Gastroesophageal sphincter (tissue), 4 donors: ENCODE results near the gene OR8G1. TPM values are rescaled to one million over a fixed set of nuclear protein-coding genes. Genes with fewer than 3 reads are reported as not detected.

Source experiments
- ATAC-seq: fragments of 150-250 bp; one replicate; pipeline ENCODE4 v1.9.1; 2016; ENCODE audit warnings: mild to moderate bottlenecking, moderate library complexity
- H3K27ac ChIP-seq, 4 donors: fragments of 200-600 bp; sonication (generic) in 3 of 4; 1 replicate in 3 of 4; 2 replicates in 1 of 4; pipeline ENCODE4 v1.5.1; 2016 to 2019
- H3K27me3 ChIP-seq: fragments of 200-600 bp; sonication (generic); one replicate; pipeline ENCODE4 v1.5.1; 2019
- H3K36me3 ChIP-seq, 2 donors: fragments of 200-600 bp; sonication (generic); one replicate each; pipeline ENCODE4 v1.5.1; 2019; ENCODE audit warnings: control low read depth in 1 of 2
- H3K4me1 ChIP-seq, 3 donors: fragments of 200-600 bp; sonication (generic); 1 replicate in 2 of 3; 2 replicates in 1 of 3; pipeline ENCODE4 v1.5.1; 2016 to 2019; ENCODE audit warnings: control low read depth in 2 of 3
- H3K4me3 ChIP-seq, 2 donors: fragments of 200-600 bp; sonication (generic); one replicate each; pipeline ENCODE4 v1.5.1; 2019; ENCODE audit warnings: mild to moderate bottlenecking in 1 of 2, moderate library complexity in 1 of 2
- H3K9me3 ChIP-seq, 3 donors: fragments of 200-600 bp; sonication (generic); one replicate each; pipeline ENCODE4 v1.5.1; 2017 to 2019; ENCODE audit warnings: control low read depth in 2 of 3
- CTCF ChIP-seq, 4 experiments: fragments of 200-600 bp in 2 of 4; fragments of 450-650 bp in 2 of 4; sonication (generic) in 1 of 4; IDR thresholded peaks; one replicate each; pipeline ENCODE4 v1.5.1; 2017 to 2019; ENCODE audit warnings: antibody characterized with exemption in 4 of 4, mild to moderate bottlenecking in 2 of 4, moderate library complexity in 2 of 4
- EP300 ChIP-seq: sonication (generic); formaldehyde crosslinking; IDR thresholded peaks from one replicate; pipeline ENCODE4 v1.6.1; 2017; ENCODE audit warnings: antibody characterized with exemption, mild to moderate bottlenecking
- POLR2A ChIP-seq, 2 donors: fragments of 450-650 bp; IDR thresholded peaks; one replicate each; pipeline ENCODE4 v1.6.1; 2017; ENCODE audit warnings: antibody characterized with exemption in 2 of 2, mild to moderate bottlenecking in 2 of 2, moderate library complexity in 1 of 2
- POLR2AphosphoS5 ChIP-seq: sonication (generic); formaldehyde crosslinking; IDR thresholded peaks from one replicate; pipeline ENCODE4 v1.6.1; 2017; ENCODE audit warnings: antibody characterized with exemption
- WGBS, 2 donors: methylation state at CpG; one replicate each; pipeline ENCODE4 v1.1.5; 2018; ENCODE audit warnings: low coverage in 1 of 2; 5-methylcytosine and 5-hydroxymethylcytosine counted together
- total RNA-seq, 4 donors: library from RNA; depleted of rRNA; stranded (reverse); fragments of >200 nt; gene quantifications; one replicate each; pipeline ENCODE4 v1.1.0, GENCODE V29; 2016

Gene OR8G1
- total RNA-seq, 4 donors from 2014 or later: not detected

- H3K27ac ChIP-seq: no peak overlapping the region
- H3K4me3 ChIP-seq: no peak overlapping the region
- 63 to 90% methylated on average over 2 to 3 of the region's 5 CpGs for WGBS, 2 donors
- ATAC-seq: no peak
- no peaks in the 10 kb centered on the region for H3K4me1 ChIP-seq
- no peaks in the 10 kb centered on the region for H3K36me3 ChIP-seq
- no peak for TF ChIP-seq EP300
- H3K9me3 ChIP-seq: no peaks in the 10 kb centered on the region
- H3K27me3 ChIP-seq: no peaks in the 10 kb centered on the region
Measured at GRCh38 chr11:124204008-124204407, 36.9 kb upstream of the OR8G1 start.

- H3K27ac ChIP-seq: no peak overlapping the region
- TF ChIP-seq POLR2A (IDR thresholded peaks at IDR 0.05) (no peak), CTCF (IDR thresholded peaks at IDR 0.05) (no peak), POLR2AphosphoS5 (no peak), EP300 (no peak)
- H3K4me1 ChIP-seq: no peaks in the 10 kb centered on the region
- peaks cover 11% of the 10 kb centered on the region for H3K27me3 ChIP-seq
- WGBS, 2 donors: 74 to 81% methylated on average over 4 to 6 of the region's 6 CpGs
- H3K9me3 ChIP-seq: no peaks in the 10 kb centered on the region
- ATAC-seq: no peak
- H3K36me3 ChIP-seq: no peaks in the 10 kb centered on the region
- H3K4me3 ChIP-seq: no peak overlapping the region
Measured at GRCh38 chr11:124207102-124207792, 33.6 kb upstream of the OR8G1 start.

GRCh38 chr11:124209824-124210357, 31.0 kb upstream of the OR8G1 start:
- Histone ChIP-seq H3K36me3 (no peaks in the 10 kb centered on the region), H3K9me3 (no peaks in the 10 kb centered on the region), H3K27ac (no peak overlapping the region), H3K27me3 (peaks cover 11% of the 10 kb centered on the region), H3K4me3 (no peak overlapping the region), H3K4me1 (no peaks in the 10 kb centered on the region)
- WGBS, 2 donors: 100% methylated on average over 1 of the region's 6 CpGs; no CpG with 5 or more reads in 1 of the 2 donors
- ATAC-seq: no peak
- TF ChIP-seq EP300 (no peak), CTCF (IDR thresholded peaks at IDR 0.05) (no peak), POLR2AphosphoS5 (no peak), POLR2A (IDR thresholded peaks at IDR 0.05) (no peak)

- no CpG with 5 or more reads among the region's 5 CpGs for WGBS, 2 donors
- Histone ChIP-seq H3K27ac (no peak overlapping the region), H3K36me3 (no peaks in the 10 kb centered on the region), H3K9me3 (no peaks in the 10 kb centered on the region), H3K4me3 (no peak overlapping the region), H3K4me1 (no peaks in the 10 kb centered on the region), H3K27me3 (peaks cover 11% of the 10 kb centered on the region)
- no peak for ATAC-seq
- no peak for TF ChIP-seq POLR2AphosphoS5
- no peak for TF ChIP-seq EP300
- TF ChIP-seq POLR2A (IDR thresholded peaks at IDR 0.05): no peak
- TF ChIP-seq CTCF (IDR thresholded peaks at IDR 0.05): no peak
Measured at GRCh38 chr11:124210421-124210820, 30.5 kb upstream of the OR8G1 start.

- no peaks in the 10 kb centered on the region for H3K36me3 ChIP-seq
- H3K27me3 ChIP-seq: peaks cover 11% of the 10 kb centered on the region
- ATAC-seq: no peak
- no peak overlapping the region for H3K27ac ChIP-seq
- H3K4me3 ChIP-seq: no peak overlapping the region
- H3K9me3 ChIP-seq: no peaks in the 10 kb centered on the region
- H3K4me1 ChIP-seq: no peaks in the 10 kb centered on the region
- TF ChIP-seq POLR2AphosphoS5: no peak
- TF ChIP-seq CTCF (IDR thresholded peaks at IDR 0.05): no peak
- TF ChIP-seq EP300: no peak
Measured at GRCh38 chr11:124211321-124211720, 29.6 kb upstream of the OR8G1 start.
